Suprapubic skin (tissue), 4 donors: ENCODE data around the gene C5orf63.

Experiments used
- EP300 ChIP-seq: sonication (generic); formaldehyde crosslinking; IDR thresholded peaks from one replicate; pipeline ENCODE4 v1.6.1; 2017; ENCODE audit warnings: antibody characterized with exemption
- POLR2AphosphoS5 ChIP-seq, 3 donors: sonication (generic); formaldehyde crosslinking; IDR thresholded peaks; one replicate each; pipeline ENCODE4 v1.6.1; 2017; ENCODE audit warnings: antibody characterized with exemption in 3 of 3

DNA sequence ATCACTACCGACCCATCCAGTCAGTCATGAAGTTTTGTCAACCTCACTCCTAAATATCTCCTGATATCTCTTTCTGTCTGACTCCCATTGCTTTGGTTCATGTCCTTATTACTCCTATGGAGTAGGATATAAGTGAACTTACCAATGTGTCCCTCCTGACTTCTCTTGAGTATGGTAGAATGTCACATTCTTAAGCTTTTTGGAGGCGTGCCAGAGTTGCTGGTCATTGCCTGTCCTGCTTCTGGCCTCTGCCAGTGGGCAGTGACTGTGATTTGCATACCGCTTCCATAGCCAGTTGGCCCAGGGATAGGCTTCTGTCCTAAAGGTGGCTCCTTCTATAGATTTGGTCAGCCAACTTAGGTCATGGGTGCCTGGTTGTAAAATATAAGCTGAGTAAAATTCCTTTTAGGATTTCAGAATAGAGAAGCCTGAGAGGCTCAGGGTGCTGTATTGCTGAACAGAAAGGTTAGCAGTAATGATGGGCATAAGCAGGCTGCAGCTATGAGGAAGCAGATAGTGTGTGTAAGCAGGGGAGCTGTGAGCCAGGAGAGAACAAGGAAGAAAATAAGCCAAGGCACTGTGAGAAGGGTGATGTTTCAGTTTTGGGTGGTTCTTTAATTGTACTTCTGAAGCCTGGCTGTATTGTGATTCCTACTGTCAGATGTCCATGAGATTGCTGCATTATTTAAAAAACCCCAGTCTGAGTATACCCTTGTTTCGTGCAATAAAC is 26.8 kb downstream of the C5orf63 start:
- TF ChIP-seq POLR2AphosphoS5 (IDR thresholded peaks at IDR 0.05), result no peak
- no peak for TF ChIP-seq EP300
